Neural cell (in vitro differentiated cells): ENCODE results near the gene CELF4.

Experiments used
- CTCF ChIP-seq: fragments of 450-650 bp; IDR thresholded peaks from 2 replicates; pipeline ENCODE4 v1.5.1; 2014; ENCODE audit warnings: antibody characterized with exemption, mild to moderate bottlenecking, moderate library complexity; ENCODE audit not compliant: poor library complexity, severe bottlenecking
- EP300 ChIP-seq: fragments of 450-650 bp; conservative IDR thresholded peaks from 2 replicates; pipeline ENCODE4 v1.6.1; 2014; ENCODE audit warnings: antibody characterized with exemption, mild to moderate bottlenecking, moderate library complexity; ENCODE audit not compliant: poor library complexity, severe bottlenecking
- EZH2 ChIP-seq: fragments of 200-600, 300-800 bp; shearing (Covaris generic), sonication (generic); IDR thresholded peaks from 2 replicates; pipeline ENCODE4 v1.6.1; 2014; ENCODE audit warnings: antibody characterized with exemption, low read length, borderline replicate concordance, mild to moderate bottlenecking; ENCODE audit not compliant: insufficient read depth, poor library complexity, severe bottlenecking
- MXI1 ChIP-seq: fragments of 450-650 bp; conservative IDR thresholded peaks from 2 replicates; pipeline ENCODE4 v1.6.1; 2014; ENCODE audit warnings: antibody characterized with exemption, mild to moderate bottlenecking; ENCODE audit not compliant: poor library complexity, severe bottlenecking
- POLR2AphosphoS5 ChIP-seq: IDR thresholded peaks from 2 replicates; pipeline ENCODE4 v1.6.1; 2012
- RAD21 ChIP-seq: fragments of 450-650 bp; conservative IDR thresholded peaks from 2 replicates; pipeline ENCODE4 v1.6.1; 2014; ENCODE audit warnings: antibody characterized with exemption, mild to moderate bottlenecking, moderate library complexity
- SMC3 ChIP-seq: fragments of 450-650 bp; conservative IDR thresholded peaks from 2 replicates; pipeline ENCODE4 v1.6.1; 2014; ENCODE audit warnings: antibody characterized with exemption, mild to moderate bottlenecking, moderate library complexity; ENCODE audit not compliant: poor library complexity
- TAF1 ChIP-seq: IDR thresholded peaks from 2 replicates; pipeline ENCODE4 v1.6.1; 2012; ENCODE audit warnings: low read depth
- TF ChIP-seq, protein P1 (sequence below): IDR thresholded peaks from 2 replicates; pipeline ENCODE4 v1.6.1; 2012; ENCODE audit warnings: borderline replicate concordance

DNA sequence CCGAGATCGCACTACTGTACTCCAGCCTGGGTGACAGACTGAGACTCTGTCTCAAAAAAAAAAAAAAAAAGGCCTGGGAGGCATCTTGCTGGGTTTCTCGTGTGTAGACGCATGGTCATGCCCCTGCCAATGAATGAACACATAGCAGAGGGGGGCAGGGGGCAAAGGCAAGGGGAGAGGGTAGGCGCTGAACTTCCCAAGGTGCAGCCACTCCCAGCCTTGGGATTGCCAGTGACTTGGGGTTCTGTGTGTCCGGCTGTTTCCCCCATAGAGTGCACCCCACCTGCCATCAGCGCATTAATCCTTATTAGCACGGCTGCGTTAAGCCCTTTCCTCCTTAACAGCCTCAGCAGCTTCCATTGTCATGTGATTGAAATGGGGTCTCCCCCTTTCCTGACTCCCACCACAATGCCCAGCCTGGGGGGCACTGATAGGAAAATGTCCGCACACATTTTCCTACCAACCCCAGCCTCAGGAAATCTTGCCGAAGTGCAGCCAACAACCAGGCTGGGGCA lies 225.8 kb downstream of the CELF4 start:
- TF ChIP-seq, protein P1, sequence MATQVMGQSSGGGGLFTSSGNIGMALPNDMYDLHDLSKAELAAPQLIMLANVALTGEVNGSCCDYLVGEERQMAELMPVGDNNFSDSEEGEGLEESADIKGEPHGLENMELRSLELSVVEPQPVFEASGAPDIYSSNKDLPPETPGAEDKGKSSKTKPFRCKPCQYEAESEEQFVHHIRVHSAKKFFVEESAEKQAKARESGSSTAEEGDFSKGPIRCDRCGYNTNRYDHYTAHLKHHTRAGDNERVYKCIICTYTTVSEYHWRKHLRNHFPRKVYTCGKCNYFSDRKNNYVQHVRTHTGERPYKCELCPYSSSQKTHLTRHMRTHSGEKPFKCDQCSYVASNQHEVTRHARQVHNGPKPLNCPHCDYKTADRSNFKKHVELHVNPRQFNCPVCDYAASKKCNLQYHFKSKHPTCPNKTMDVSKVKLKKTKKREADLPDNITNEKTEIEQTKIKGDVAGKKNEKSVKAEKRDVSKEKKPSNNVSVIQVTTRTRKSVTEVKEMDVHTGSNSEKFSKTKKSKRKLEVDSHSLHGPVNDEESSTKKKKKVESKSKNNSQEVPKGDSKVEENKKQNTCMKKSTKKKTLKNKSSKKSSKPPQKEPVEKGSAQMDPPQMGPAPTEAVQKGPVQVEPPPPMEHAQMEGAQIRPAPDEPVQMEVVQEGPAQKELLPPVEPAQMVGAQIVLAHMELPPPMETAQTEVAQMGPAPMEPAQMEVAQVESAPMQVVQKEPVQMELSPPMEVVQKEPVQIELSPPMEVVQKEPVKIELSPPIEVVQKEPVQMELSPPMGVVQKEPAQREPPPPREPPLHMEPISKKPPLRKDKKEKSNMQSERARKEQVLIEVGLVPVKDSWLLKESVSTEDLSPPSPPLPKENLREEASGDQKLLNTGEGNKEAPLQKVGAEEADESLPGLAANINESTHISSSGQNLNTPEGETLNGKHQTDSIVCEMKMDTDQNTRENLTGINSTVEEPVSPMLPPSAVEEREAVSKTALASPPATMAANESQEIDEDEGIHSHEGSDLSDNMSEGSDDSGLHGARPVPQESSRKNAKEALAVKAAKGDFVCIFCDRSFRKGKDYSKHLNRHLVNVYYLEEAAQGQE: no peak
- TF ChIP-seq EP300 (no peak), POLR2AphosphoS5 (no peak), CTCF (no peak), EZH2 (no peak), RAD21 (no peak), TAF1 (no peak), SMC3 (no peak), MXI1 (no peak)
